Endothelial cell of umbilical vein (primary cell): ENCODE results near the gene AMN1. TPM values are rescaled to one million over a fixed set of nuclear protein-coding genes. Genes with fewer than 3 reads are reported as not detected.
"Not testable (repeated sequence)": the region's sequence is repeated elsewhere in the genome, so short reads cannot be mapped to it uniquely, and the experiment has no call there.

Experiments
- BruUV-seq: library from RNA; stranded (reverse); fragments of 400-500 nt; replicated peaks from 2 replicates; lab custom pipeline; 2021; lab: Mats Ljungman, UMichigan
- CTCF ChIA-PET: fragments of 300-600, 350-600 bp; sonication (Branson Sonifier 250); formaldehyde crosslinking; loops from one replicate; lab custom pipeline; 2021; ENCODE audit warnings: antibody characterized with exemption, inconsistent platforms; lab: Charles Lee
- POLR2A ChIA-PET: fragments of 300-600, 350-600 bp; sonication (Branson Sonifier 250); formaldehyde crosslinking; loops from one replicate; lab custom pipeline; 2021; ENCODE audit warnings: antibody characterized with exemption, inconsistent platforms; lab: Charles Lee
- DNase-seq: peaks from one replicate; pipeline ENCODE4 v3.0.0-alpha.2; 2011; ENCODE audit warnings: low read depth, low spot score
- FAIRE-seq: peaks from 2 replicates; lab custom pipeline; 2011; peaks lifted over from hg19 to GRCh38; lab: Jason Lieb, UNC
- H2AFZ ChIP-seq: 2 replicates; pipeline ENCODE4 v1.6.0; 2012; ENCODE audit warnings: low read depth, low read length, control low read depth, inconsistent platforms
- H3K27ac ChIP-seq: 2 replicates; pipeline ENCODE4 v1.5.1; 2011; ENCODE audit warnings: low read depth, mild to moderate bottlenecking, control low read depth, low read length, moderate library complexity; ENCODE audit not compliant: insufficient read depth
- H3K27me3 ChIP-seq, 2 experiments: 2 replicates each; pipeline versions ENCODE4 v1.6.0 to v1.6.1; 2011; ENCODE audit warnings: low read length in 2 of 2, mixed read lengths in 1 of 2; ENCODE audit not compliant: control insufficient read depth in 2 of 2, insufficient read depth in 2 of 2
- H3K36me3 ChIP-seq, 2 experiments: 2 replicates in 1 of 2; 3 replicates in 1 of 2; pipeline ENCODE4 v1.5.1; 2011; ENCODE audit warnings: low read length in 2 of 2, mild to moderate bottlenecking in 1 of 2, moderate library complexity in 1 of 2; ENCODE audit not compliant: control insufficient read depth in 2 of 2, insufficient read depth in 2 of 2; ENCODE audit errors: extremely low read depth in 1 of 2
- H3K4me1 ChIP-seq: 3 replicates; pipeline ENCODE4 v1.5.1; 2011; ENCODE audit warnings: mild to moderate bottlenecking, low read length; ENCODE audit not compliant: control insufficient read depth, insufficient read depth; ENCODE audit errors: extremely low read depth
- H3K4me2 ChIP-seq: 2 replicates; pipeline ENCODE4 v1.6.1; 2011; ENCODE audit warnings: low read length, control low read depth, mixed read lengths; ENCODE audit not compliant: insufficient read depth
- H3K4me3 ChIP-seq, 3 experiments: fragments of 200-600 bp in 1 of 3; sonication (generic), shearing (Covaris generic) in 1 of 3; replicated peaks in 1 of 3; 2 replicates each; pipeline ENCODE4 v1.5.1; 2011 to 2016; ENCODE audit warnings: control low read depth in 3 of 3, low read length in 3 of 3, mild to moderate bottlenecking in 2 of 3, inconsistent platforms in 1 of 3, low read depth in 1 of 3, moderate library complexity in 1 of 3; ENCODE audit not compliant: insufficient read depth in 1 of 3
- H3K79me2 ChIP-seq: 2 replicates; pipeline ENCODE4 v1.6.0; 2012; ENCODE audit warnings: low read length, inconsistent platforms; ENCODE audit not compliant: control insufficient read depth, insufficient read depth
- H3K9ac ChIP-seq: replicated peaks from 2 replicates; pipeline ENCODE3; 2011; ENCODE audit warnings: low read length, control low read depth; ENCODE audit not compliant: insufficient read depth; ENCODE audit errors: extremely low read depth
- H3K9me1 ChIP-seq: replicated peaks from 3 replicates; pipeline ENCODE4 v1.6.0; 2011; ENCODE audit warnings: mild to moderate bottlenecking, low read length; ENCODE audit not compliant: control insufficient read depth, insufficient read depth; ENCODE audit errors: extremely low read depth
- H3K9me3 ChIP-seq: replicated peaks from 2 replicates; pipeline ENCODE4 v1.5.1; 2012; ENCODE audit warnings: low read length, inconsistent platforms; ENCODE audit not compliant: control insufficient read depth, insufficient read depth
- H4K20me1 ChIP-seq: replicated peaks from 2 replicates; pipeline ENCODE3; 2011; ENCODE audit warnings: mild to moderate bottlenecking, low read length; ENCODE audit not compliant: control insufficient read depth, insufficient read depth; ENCODE audit errors: extremely low read depth
- CTCF ChIP-seq, 2 donors: IDR thresholded peaks; 1 replicate in 1 of 2; 2 replicates in 1 of 2; pipeline ENCODE4 v1.5.1; 2011; ENCODE audit warnings: low read length in 2 of 2, mild to moderate bottlenecking in 2 of 2, moderate library complexity in 2 of 2, control low read depth in 1 of 2, inconsistent platforms in 1 of 2, low read depth in 1 of 2; ENCODE audit not compliant: insufficient read depth in 1 of 2; ENCODE audit errors: extremely low read depth in 1 of 2
- FOS ChIP-seq: IDR thresholded peaks from 2 replicates; pipeline ENCODE4 v1.6.1; 2011; ENCODE audit warnings: mild to moderate bottlenecking, low read length, moderate library complexity, borderline replicate concordance; ENCODE audit not compliant: insufficient read depth
- GATA2 ChIP-seq: IDR thresholded peaks from 2 replicates; pipeline ENCODE4 v1.7.0; 2011; ENCODE audit warnings: low read depth, mild to moderate bottlenecking, moderate library complexity, mixed read lengths, low read length; ENCODE audit not compliant: insufficient read length, insufficient read depth
- JUN ChIP-seq: IDR thresholded peaks from 2 replicates; pipeline ENCODE4 v1.6.1; 2011; ENCODE audit warnings: borderline replicate concordance, low read depth; ENCODE audit not compliant: insufficient read length, insufficient read depth
- POLR2AphosphoS5 ChIP-seq: IDR thresholded peaks from 2 replicates; pipeline ENCODE4 v1.6.1; 2012; ENCODE audit warnings: low read depth, mild to moderate bottlenecking, control low read depth, low read length, moderate library complexity; ENCODE audit not compliant: insufficient read depth
- dilution Hi-C: fragments of 300-500 bp; cut with MboI; formaldehyde crosslinking; loops from one replicate; pipeline ENCODE4 v1.15.0; 2019; ENCODE audit warnings: low sequenced_read_pairs; ENCODE audit not compliant: extremely low pct_ligation_motif_present
- intact Hi-C: fragments of 100-400 bp; cut with micrococcal nuclease; formaldehyde crosslinking; loops from one replicate; pipeline ENCODE4 v1.10.0; 2022
- polyA plus RNA-seq, 4 experiments: library from polyadenylated mRNA; depleted of rRNA in 3 of 4; stranded (reverse) in 3 of 4; unstranded in 1 of 4; fragments of >200 nt; gene quantifications; 2 replicates each; pipeline versions ENCODE4 v1.2.1 to v1.2.3, GENCODE V29; 2011 to 2012; ENCODE audit warnings: missing spikeins in 1 of 4
- total RNA-seq: library from RNA; stranded (reverse); gene quantifications from 2 replicates; pipeline ENCODE4 v1.2.3, GENCODE V29; 2021

AMN1 gene
- total and polyA plus RNA-seq, 2 donors (not counting 3 experiments of a cell fraction or from before 2014, with no cell fraction given) = 8.5 to 18.0 TPM

GRCh38 chr12:31733549-31734432, 5.0 kb upstream of the AMN1 start:
- H3K9me1 ChIP-seq, H3K9me3 ChIP-seq, H3K36me3 ChIP-seq, intact Hi-C loops, POLR2A ChIA-PET, H3K4me3 ChIP-seq, dilution Hi-C loops, DNase-seq, H3K4me2 ChIP-seq, H2AFZ ChIP-seq, H3K79me2 ChIP-seq, H3K27me3 ChIP-seq, H3K9ac ChIP-seq, FAIRE-seq, H4K20me1 ChIP-seq, BruUV-seq: not testable (repeated sequence)
- peak overlapping the region; percentile 95 for H3K27ac ChIP-seq
- CTCF ChIA-PET = interaction anchor here (0.7 to 2.2 kb wide), 7 partner anchors 12 to 578 kb away, joined by 3 to 20 read pairs (median 5); partner anchors contain the start of gene BICD1
- TF ChIP-seq POLR2AphosphoS5 = peak; percentile 25
- TF ChIP-seq FOS = peak; percentile 15
- peak; percentile 45 for TF ChIP-seq GATA2
- H3K4me1 ChIP-seq = peaks cover 31% of the 10 kb centered on the region

GRCh38 chr12:31732926-31733548, 4.2 kb upstream of the AMN1 start:
- dilution Hi-C loops = no loop called here
- peak; percentile 91 for DNase-seq
- Histone ChIP-seq H3K4me1 (peaks cover 36% of the 10 kb centered on the region), H3K27me3 (no peaks in the 10 kb centered on the region), H3K27ac (peak overlapping the region; percentile 95), H3K4me2 (peak overlapping the region; percentile 53), H3K4me3 (no peak overlapping the region), H3K36me3 (no peaks in the 10 kb centered on the region), H2AFZ (no peak overlapping the region), H3K79me2 (peaks cover 3% of the 10 kb centered on the region), H4K20me1 (no peaks in the 10 kb centered on the region), H3K9ac (peak overlapping the region; percentile 46), H3K9me1 (no peaks in the 10 kb centered on the region), H3K9me3 (peaks cover 3% of the 10 kb centered on the region)
- peak; percentile 77 for FAIRE-seq
- intact Hi-C loops = loop anchor here (1.0 kb wide), 5 partner anchors 16 to 226 kb away; partner anchors contain the start of gene RESF1
- CTCF ChIA-PET = interaction anchor here (0.7 to 2.5 kb wide), 8 partner anchors 14 to 579 kb away, joined by 3 to 20 read pairs (median 8); partner anchors contain the start of gene BICD1
- TF ChIP-seq POLR2AphosphoS5 (peak; percentile 25), GATA2 (peak; percentile 11), CTCF (IDR thresholded peaks at IDR 0.05; ENCODE audit: extremely low read depth in 1 of 2, insufficient read depth in 1 of 2, low read depth in 1 of 2, low read length in 2 of 2) (no peak), JUN (peak; percentile 93), FOS (peak; percentile 99)
- POLR2A ChIA-PET = interaction anchor here (1.0 to 1.9 kb wide), 3 partner anchors 13 to 407 kb away, joined by 3 to 13 read pairs (median 3); no protein-coding TSS in a partner anchor
- no TSS peak for BruUV-seq
